Right cardiac atrium (tissue), 5 donors: Measurements from ENCODE around the gene HIF1AN. TPM values are rescaled to one million over a fixed set of nuclear protein-coding genes. Genes with fewer than 3 reads are reported as not detected.
A peak's percentile ranks its signal among the peaks of the same experiment; 100 is the strongest.

Experiments
- ATAC-seq, 2 donors: fragments of 200-7000 bp; cut with Tn5 transposase; one replicate each; pipeline versions ENCODE4 v1.8.0 to v1.9.1; 2020; ENCODE audit warnings: moderate library complexity in 2 of 2, mild to moderate bottlenecking in 1 of 2
- DNase-seq, 3 donors: peaks; one replicate each; pipeline ENCODE4 v3.0.0-alpha.2; 2020
- H3K27ac ChIP-seq: one replicate; pipeline ENCODE4 v1.5.1; 2013; ENCODE audit warnings: mild to moderate bottlenecking, low read length, control low read depth, moderate library complexity
- H3K27me3 ChIP-seq: one replicate; pipeline ENCODE4 v1.6.1; 2013; ENCODE audit not compliant: control insufficient read depth, insufficient read depth
- H3K4me1 ChIP-seq: one replicate; pipeline ENCODE4 v1.6.1; 2013; ENCODE audit warnings: low read length; ENCODE audit not compliant: control insufficient read depth, insufficient read depth
- H3K4me3 ChIP-seq: one replicate; pipeline ENCODE4 v1.5.1; 2013; ENCODE audit warnings: low read length, control low read depth
- H3K9me3 ChIP-seq: one replicate; pipeline ENCODE4 v1.6.1; 2013; ENCODE audit warnings: low read length; ENCODE audit not compliant: control insufficient read depth
- WGBS: extraction: QIAGEN DNeasy Blood & Tissue Kit; methylation state at CpG from one replicate; pipeline ENCODE4 v1.1.7; 2013; 5-methylcytosine and 5-hydroxymethylcytosine counted together
- intact Hi-C, 4 donors: fragments of 100-400 bp; cut with DNase I; formaldehyde crosslinking; loops; one replicate each; pipeline versions ENCODE4 v1.11.0 to v1.14.0; 2022 to 2023
- polyA plus RNA-seq: library from polyadenylated mRNA; stranded (reverse); fragments of 200-250 nt; gene quantifications from one replicate; pipeline ENCODE4 v1.2.3, GENCODE V29; 2013
- total RNA-seq, 4 donors: library from RNA; stranded (reverse); fragmentation: NEBNext Ultra II Directional; extraction: Animal tissue kit (Norgen Biotek cat#: 25700); gene quantifications; one replicate each; pipeline ENCODE4 v1.2.1, GENCODE V29; 2021
- donor health status: healthy with polysubstance abuse.
- donor health status: DM: no; HTN: yes; CAD: no.
- donor health status: DM: no; HTN: no; CAD: no.
- donor health status: DM: no; HTN: yes; CAD: no; lungs with severe emphysema.
- donor health status: DM: yes; HTN: yes; CAD: no.

HIF1AN gene
- total and polyA plus RNA-seq, 5 donors: 9.5 to 41.1 (median 33.9) TPM

- ATAC-seq (peak in 1 of 2 donors; percentile 5), DNase-seq (no peak)
- Histone ChIP-seq H3K9me3 (no peaks in the 10 kb centered on the region), H3K4me3 (peak overlapping the region; percentile 77), H3K27ac (peak overlapping the region; percentile 31), H3K27me3 (no peaks in the 10 kb centered on the region), H3K4me1 (no peaks in the 10 kb centered on the region)
- intact Hi-C loops: no loop called here
- WGBS: 48% methylated on average over 4 of the region's 4 CpGs
These were observed 417 bp upstream of the HIF1AN start for GRCh38 chr10:100535338-100535714.

- H3K27ac ChIP-seq: no peak overlapping the region
- H3K27me3 ChIP-seq: no peaks in the 10 kb centered on the region
- 82% methylated on average over 4 of the region's 4 CpGs for WGBS
- no peak overlapping the region for H3K4me3 ChIP-seq
- ATAC-seq: no peak
- no peaks in the 10 kb centered on the region for H3K9me3 ChIP-seq
- no peaks in the 10 kb centered on the region for H3K4me1 ChIP-seq
- intact Hi-C loops: no loop called here
- DNase-seq: no peak
These were observed 1.7 kb downstream of the HIF1AN start for GRCh38 chr10:100537475-100537874.

DNA sequence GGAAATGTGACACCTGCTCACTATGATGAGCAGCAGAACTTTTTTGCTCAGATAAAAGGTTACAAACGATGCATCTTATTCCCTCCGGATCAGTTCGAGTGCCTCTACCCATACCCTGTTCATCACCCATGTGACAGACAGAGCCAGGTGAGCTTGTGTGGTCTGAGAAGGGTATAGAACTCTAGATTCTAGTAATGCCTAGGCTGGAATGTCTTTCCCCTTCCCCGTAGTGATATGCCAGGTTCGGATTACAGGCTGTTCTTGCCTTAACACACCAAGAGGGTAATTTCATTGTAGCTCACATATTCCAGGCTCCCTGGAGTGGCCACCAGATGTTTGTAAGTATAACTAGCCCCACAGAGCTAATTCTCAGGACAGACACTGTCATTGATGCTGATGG is 9.2 kb downstream of the HIF1AN start:
- DNase-seq: no peak
- Histone ChIP-seq H3K27me3 (no peaks in the 10 kb centered on the region), H3K9me3 (no peaks in the 10 kb centered on the region), H3K4me3 (no peak overlapping the region), H3K4me1 (no peaks in the 10 kb centered on the region), H3K27ac (no peak overlapping the region)
- intact Hi-C loops: no loop called here
- 90% methylated on average over 5 of the region's 5 CpGs for WGBS
- ATAC-seq: no peak

DNA sequence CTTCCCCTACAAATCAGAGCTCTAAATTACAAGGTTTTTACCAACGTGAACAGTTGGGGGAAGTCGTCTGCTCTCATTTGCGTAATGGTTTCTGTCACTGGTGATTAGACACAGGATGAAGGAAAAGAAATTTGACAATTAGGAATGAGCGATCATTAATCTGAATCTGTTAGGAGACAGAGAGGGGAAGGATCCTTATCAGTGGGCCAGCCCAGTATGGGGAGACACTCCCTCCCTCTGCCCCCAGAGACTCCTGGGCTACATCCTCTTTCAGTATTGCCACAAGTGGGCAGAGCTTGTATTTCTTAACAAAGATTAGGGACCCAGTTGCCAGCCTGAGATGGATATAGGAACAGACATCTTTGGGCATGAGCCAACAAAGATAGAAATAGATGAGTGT is 15.5 kb downstream of the HIF1AN start:
- H3K4me1 ChIP-seq: no peaks in the 10 kb centered on the region
- DNase-seq (no peak), ATAC-seq (no peak)
- H3K27ac ChIP-seq: no peak overlapping the region
- no peaks in the 10 kb centered on the region for H3K27me3 ChIP-seq
- 51% methylated on average over 4 of the region's 4 CpGs for WGBS
- no peaks in the 10 kb centered on the region for H3K9me3 ChIP-seq
- intact Hi-C loops: no loop called here
- no peak overlapping the region for H3K4me3 ChIP-seq

GRCh38 chr10:100551738-100552137 is 16.0 kb downstream of the HIF1AN start:
- Histone ChIP-seq H3K9me3 (no peaks in the 10 kb centered on the region), H3K27ac (no peak overlapping the region), H3K4me1 (no peaks in the 10 kb centered on the region), H3K27me3 (no peaks in the 10 kb centered on the region), H3K4me3 (no peak overlapping the region)
- intact Hi-C loops: no loop called here
- no peak for ATAC-seq
- 57% methylated on average over 5 of the region's 5 CpGs for WGBS
- DNase-seq: no peak

DNA sequence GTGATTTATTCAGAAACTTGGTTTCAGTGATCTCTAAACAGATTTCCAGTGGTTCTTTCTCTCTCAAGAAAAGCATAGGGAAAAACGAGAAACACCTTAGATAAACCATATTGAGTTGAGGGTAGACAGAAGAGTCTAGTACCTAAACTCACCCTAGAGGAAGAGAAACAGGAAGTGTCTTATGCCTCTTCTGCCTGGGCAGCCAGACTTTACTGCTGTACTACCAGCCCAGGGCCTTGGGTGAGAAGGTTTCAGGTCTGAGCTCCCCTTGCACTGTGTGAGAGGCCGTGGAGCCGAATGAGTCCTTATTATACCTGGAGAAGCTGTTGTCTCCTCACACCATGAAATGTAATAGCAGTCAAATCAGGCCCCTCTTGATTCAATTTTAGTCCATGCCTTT is 18.2 kb downstream of the HIF1AN start:
- Histone ChIP-seq H3K4me1 (no peaks in the 10 kb centered on the region), H3K27ac (no peak overlapping the region), H3K9me3 (no peaks in the 10 kb centered on the region), H3K27me3 (no peaks in the 10 kb centered on the region), H3K4me3 (no peak overlapping the region)
- no peak for ATAC-seq
- WGBS: 90% methylated on average over 3 of the region's 3 CpGs
- intact Hi-C loops: no loop called here
- no peak for DNase-seq

DNA sequence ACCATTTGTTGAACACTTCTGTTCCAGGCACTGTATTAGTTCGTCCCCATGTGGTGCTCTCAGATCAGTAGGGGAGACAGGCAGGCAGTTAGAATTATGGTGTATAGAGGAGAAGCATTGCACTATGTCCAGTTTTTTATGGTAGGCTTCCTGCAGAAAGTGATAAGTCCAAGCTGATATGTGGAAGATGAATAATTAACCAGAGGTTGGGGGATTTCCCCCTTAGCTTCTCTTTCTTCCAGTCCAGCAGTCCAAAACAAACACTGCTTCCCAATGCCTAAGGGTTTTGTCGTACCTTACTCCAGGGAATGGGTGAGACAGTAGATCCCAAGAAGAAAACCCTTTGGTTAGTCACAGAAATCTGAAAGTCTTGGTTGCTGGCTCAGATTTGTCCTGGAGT is 19.2 kb downstream of the HIF1AN start:
- Histone ChIP-seq H3K4me3 (no peak overlapping the region), H3K27ac (no peak overlapping the region), H3K9me3 (no peaks in the 10 kb centered on the region), H3K4me1 (no peaks in the 10 kb centered on the region), H3K27me3 (no peaks in the 10 kb centered on the region)
- intact Hi-C loops: no loop called here
- DNase-seq (no peak), ATAC-seq (no peak)
- 79% methylated on average over 2 of the region's 2 CpGs for WGBS

DNA sequence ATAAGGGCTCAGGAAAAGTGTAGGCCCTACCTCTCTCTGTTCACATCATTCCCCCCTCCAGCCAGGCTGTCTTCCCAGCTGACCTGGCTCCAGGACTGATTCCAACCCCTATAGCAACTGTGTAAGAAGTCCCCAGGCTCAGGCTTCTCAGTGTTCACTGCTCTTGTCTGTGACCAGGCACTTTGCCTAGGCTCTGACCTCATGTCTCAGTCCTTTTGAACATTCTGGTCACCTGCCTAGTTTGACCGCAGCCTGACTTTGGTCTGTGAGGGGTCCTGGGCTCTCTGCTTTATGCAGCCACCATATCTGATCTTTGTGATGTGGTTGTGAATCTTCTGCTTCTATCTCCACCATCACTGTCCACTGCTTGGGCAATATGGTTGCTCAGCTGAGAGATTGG is 24.5 kb downstream of the HIF1AN start:
- ATAC-seq: no peak
- 91% methylated on average over 1 of the region's 1 CpG for WGBS
- DNase-seq: no peak
- intact Hi-C loops: loop anchor here in 3 of 4 donors (5.0 kb wide), 2 partner anchors 312 to 317 kb away; no protein-coding TSS in a partner anchor
- no peaks in the 10 kb centered on the region for H3K4me1 ChIP-seq
- H3K27me3 ChIP-seq: no peaks in the 10 kb centered on the region
- H3K9me3 ChIP-seq: no peaks in the 10 kb centered on the region
- no peak overlapping the region for H3K27ac ChIP-seq
- no peak overlapping the region for H3K4me3 ChIP-seq

DNA sequence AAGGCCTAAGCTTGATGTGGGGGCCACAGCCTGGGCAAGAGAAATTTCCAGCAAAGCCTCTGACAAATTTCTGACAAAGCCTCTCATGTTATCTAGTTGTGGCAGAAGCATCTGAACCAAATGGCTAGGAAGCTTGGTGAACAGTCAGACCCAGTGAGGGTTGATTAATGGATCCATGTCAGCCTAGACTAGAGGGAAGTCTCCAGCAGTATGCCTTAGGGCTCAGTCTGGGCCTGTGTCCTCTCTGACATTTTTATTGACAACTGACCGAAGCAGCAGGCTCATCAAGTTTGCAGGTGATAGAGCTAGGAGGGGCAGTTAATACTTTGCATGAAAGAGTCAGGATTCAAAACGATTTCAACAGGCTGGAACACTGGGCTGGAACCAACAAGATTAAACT is 25.3 kb downstream of the HIF1AN start:
- Histone ChIP-seq H3K4me1 (no peaks in the 10 kb centered on the region), H3K27me3 (no peaks in the 10 kb centered on the region), H3K9me3 (no peaks in the 10 kb centered on the region), H3K4me3 (no peak overlapping the region), H3K27ac (no peak overlapping the region)
- WGBS: 73% methylated on average over 2 of the region's 2 CpGs
- DNase-seq (no peak), ATAC-seq (no peak)
- intact Hi-C loops: loop anchor here in 3 of 4 donors (5.0 kb wide), 2 partner anchors 311 to 316 kb away; no protein-coding TSS in a partner anchor

- intact Hi-C loops: loop anchor here in 3 of 4 donors (5.0 kb wide), 2 partner anchors 310 to 315 kb away; no protein-coding TSS in a partner anchor
- H3K9me3 ChIP-seq: no peaks in the 10 kb centered on the region
These were observed 26.4 kb downstream of the HIF1AN start for GRCh38 chr10:100562008-100562672.

DNA sequence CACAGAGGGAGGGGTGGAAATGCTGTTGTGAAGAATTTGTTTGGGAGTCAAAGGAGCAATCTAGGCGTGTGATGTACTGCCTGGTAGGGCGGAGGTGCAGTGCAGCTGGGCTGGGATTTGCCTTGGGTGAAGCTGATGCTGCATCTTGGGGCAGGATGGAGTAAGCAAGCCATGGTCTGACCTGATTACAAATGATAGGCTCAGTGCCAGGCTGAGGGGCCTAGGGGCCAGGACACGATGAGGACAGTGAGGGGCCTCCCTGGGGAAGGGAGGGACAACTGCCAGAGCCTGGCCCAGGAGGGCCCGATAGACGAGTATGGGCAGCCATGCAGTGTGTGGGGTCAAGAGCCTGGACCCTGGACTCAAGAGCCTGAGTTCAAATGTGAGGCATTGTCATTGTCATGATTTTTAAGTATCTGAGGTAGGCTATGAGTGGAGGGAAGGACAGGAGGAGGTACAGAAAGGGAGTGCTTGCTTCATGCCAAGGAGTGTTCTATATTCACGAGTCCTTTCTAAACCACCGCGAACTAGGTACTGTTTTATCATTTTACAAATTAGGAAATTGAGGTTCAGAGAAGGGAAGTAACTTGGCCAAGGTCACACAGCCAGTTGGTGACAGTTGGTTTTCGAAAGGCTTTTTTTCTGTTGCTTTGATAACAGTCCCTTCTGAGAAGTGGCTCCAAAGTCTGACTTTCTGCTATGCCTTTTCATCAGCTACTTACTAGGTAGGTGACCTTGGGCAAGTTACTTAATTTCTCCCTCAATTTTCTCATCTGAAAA is 29.7 kb downstream of the HIF1AN start:
- ATAC-seq (no peak), DNase-seq (no peak)
- H3K27ac ChIP-seq: no peak overlapping the region
- WGBS: 63% methylated on average over 9 of the region's 9 CpGs
- no peaks in the 10 kb centered on the region for H3K9me3 ChIP-seq
- intact Hi-C loops: no loop called here
- no peaks in the 10 kb centered on the region for H3K4me1 ChIP-seq
- no peak overlapping the region for H3K4me3 ChIP-seq
- H3K27me3 ChIP-seq: no peaks in the 10 kb centered on the region

More at GRCh38 chr10:100562008-100562672, 26.4 kb downstream of the HIF1AN start:
- no peaks in the 10 kb centered on the region for H3K4me1 ChIP-seq
- no peaks in the 10 kb centered on the region for H3K27me3 ChIP-seq
- peak; percentile 58 to 78 for ATAC-seq
- DNase-seq: peak; percentile 62 to 85 (median 81)
- 7% methylated on average over 62 of the region's 62 CpGs for WGBS
- H3K27ac ChIP-seq: no peak overlapping the region
- peak overlapping the region; percentile 8 for H3K4me3 ChIP-seq
